ENCODE data around the gene SLC9A3.
"Not testable (repeated sequence)": the region's sequence is repeated elsewhere in the genome, so short reads cannot be mapped to it uniquely, and the experiment has no call there.

SLC9A3 gene

DNA sequence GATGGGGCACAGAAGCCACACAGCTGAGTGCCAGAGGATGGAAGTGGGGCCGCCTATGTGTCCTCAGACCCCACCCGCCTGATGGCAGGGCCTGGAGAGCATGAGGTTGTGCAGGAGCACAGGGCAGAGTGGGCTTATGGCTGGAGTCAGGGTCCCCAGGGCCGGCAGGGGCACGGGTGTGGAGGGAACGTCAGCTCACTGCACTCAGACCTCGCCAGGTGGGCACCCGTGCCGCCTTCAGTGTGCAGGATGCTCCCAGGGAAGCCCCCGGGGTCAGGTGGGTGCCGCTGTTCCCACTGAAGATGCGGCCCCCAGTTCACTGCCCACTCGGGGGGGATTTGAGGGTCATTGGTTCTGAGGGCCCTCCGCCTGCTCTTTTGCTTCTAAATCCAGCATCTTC lies 46.4 kb downstream of the SLC9A3 start:
- no peaks in the 10 kb centered on the region for H3K36me3 ChIP-seq (ENCODE audit: insufficient read depth, low read length)
- no peak overlapping the region for H2AFZ ChIP-seq (ENCODE audit: low read length, unreplicated experiment)
- no peaks in the 10 kb centered on the region for H3K4me1 ChIP-seq (ENCODE audit: control insufficient read depth, insufficient read depth, low read length, unreplicated experiment)
- H3K27ac ChIP-seq (ENCODE audit: low read depth, low read length), result no peak overlapping the region
- peaks cover 11% of the 10 kb centered on the region; the same call in 1 of the 2 replicates for H3K27me3 ChIP-seq (ENCODE audit: insufficient read depth, low read length)
- H3K79me2 ChIP-seq (ENCODE audit: control insufficient read depth, insufficient read depth, low read length, unreplicated experiment), result no peaks in the 10 kb centered on the region
- no peak overlapping the region for H3K4me3 ChIP-seq (ENCODE audit: low read depth, low read length)

DNA sequence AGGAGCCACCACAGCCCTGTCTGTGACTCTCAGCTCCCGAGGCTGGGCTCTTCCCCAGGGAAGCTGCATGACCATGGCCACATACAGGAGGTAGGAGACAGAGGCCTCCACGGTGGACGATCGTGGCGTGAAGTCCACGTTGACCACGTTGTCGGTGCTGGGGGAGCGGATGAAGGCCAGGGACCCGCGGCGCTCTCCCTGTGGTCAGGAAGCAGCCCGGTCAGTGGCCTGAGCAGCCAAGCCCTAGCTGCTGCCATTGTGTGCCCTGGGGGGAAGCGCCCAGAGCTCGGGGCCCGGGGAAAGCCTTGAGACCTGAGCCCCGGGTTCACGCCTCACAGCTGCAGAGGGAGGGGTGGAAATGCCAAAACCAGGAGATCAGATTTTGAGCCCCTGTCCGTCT lies 47.0 kb downstream of the SLC9A3 start:
- H2AFZ ChIP-seq (ENCODE audit: low read length, unreplicated experiment), result no peak overlapping the region
- H3K27me3 ChIP-seq (ENCODE audit: insufficient read depth, low read length), result peaks cover 11% of the 10 kb centered on the region; the same call in 1 of the 2 replicates
- no peaks in the 10 kb centered on the region for H3K4me1 ChIP-seq (ENCODE audit: control insufficient read depth, insufficient read depth, low read length, unreplicated experiment)
- no peaks in the 10 kb centered on the region for H3K36me3 ChIP-seq (ENCODE audit: insufficient read depth, low read length)
- H3K79me2 ChIP-seq (ENCODE audit: control insufficient read depth, insufficient read depth, low read length, unreplicated experiment), result peaks cover 5% of the 10 kb centered on the region
- no peak overlapping the region for H3K27ac ChIP-seq (ENCODE audit: low read depth, low read length)
- no peak overlapping the region for H3K4me3 ChIP-seq (ENCODE audit: low read depth, low read length)

DNA sequence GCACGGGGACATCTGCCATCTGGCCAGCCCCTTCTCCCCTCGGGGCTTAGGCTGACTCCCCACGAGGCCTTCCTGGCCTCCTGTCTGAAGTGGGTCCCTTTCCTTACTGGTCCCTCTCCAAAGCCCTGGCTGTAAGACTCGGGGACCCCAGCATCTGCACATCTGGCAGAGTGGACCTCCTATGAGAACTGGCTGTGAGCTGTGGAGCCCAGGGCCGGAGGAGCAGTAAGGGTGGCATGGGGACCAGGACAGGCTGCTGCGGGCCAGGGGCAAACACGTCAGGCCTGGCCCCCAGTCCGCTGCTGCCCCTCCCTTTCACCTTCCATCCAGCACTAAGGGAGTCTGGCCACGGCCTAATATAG lies 47.5 kb downstream of the SLC9A3 start:
- no peak overlapping the region for H3K4me3 ChIP-seq (ENCODE audit: low read depth, low read length)
- H3K27me3 ChIP-seq (ENCODE audit: insufficient read depth, low read length), result peaks cover 11% of the 10 kb centered on the region; the same call in 1 of the 2 replicates
- H3K27ac ChIP-seq (ENCODE audit: low read depth, low read length), result no peak overlapping the region
- H3K36me3 ChIP-seq (ENCODE audit: insufficient read depth, low read length), result no peaks in the 10 kb centered on the region
- peaks cover 9% of the 10 kb centered on the region for H3K79me2 ChIP-seq (ENCODE audit: control insufficient read depth, insufficient read depth, low read length, unreplicated experiment)
- H3K4me1 ChIP-seq (ENCODE audit: control insufficient read depth, insufficient read depth, low read length, unreplicated experiment), result peaks cover 2% of the 10 kb centered on the region
- no peak overlapping the region for H2AFZ ChIP-seq (ENCODE audit: low read length, unreplicated experiment)

DNA sequence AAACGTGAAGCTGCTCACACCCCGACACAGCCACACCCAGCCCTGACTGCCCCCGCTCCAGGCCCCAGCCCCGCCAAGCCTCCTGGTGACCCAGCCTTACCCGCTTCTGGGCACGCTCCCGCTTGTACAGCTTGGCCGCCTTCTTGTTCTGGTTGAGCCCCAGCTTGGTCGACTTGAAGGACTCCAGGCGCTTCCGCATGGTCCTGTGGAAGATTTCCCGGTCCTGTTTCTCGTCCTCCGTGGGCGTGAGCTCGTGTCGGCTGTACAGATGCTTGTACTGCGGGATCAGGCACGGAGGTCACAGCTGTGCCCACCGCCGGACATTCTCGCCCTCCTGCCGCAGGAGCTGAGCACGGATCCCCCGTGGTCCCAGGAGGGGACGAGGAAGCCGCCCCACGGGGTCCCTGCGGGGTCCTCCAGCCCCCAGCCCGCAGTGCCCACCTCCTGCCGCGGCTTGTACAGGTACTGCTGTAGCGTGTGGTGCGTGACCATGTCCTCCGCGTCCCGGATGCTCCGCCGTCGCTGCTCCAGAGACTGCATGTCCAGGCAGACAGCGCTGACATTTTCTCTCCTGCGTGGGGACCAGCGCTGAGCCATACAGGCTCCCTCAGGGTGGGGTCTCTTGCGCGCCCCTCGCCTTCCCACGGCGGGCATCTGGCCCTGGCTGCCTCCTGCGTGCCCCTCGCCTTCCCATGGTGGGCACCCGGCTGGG lies 48.0 kb downstream of the SLC9A3 start:
- H3K79me2 ChIP-seq (ENCODE audit: control insufficient read depth, insufficient read depth, low read length, unreplicated experiment), result peaks cover 15% of the 10 kb centered on the region
- H3K27ac ChIP-seq (ENCODE audit: low read depth, low read length), result no peak overlapping the region
- H3K4me3 ChIP-seq (ENCODE audit: low read depth, low read length), result no peak overlapping the region
- H3K36me3 ChIP-seq (ENCODE audit: insufficient read depth, low read length), result no peaks in the 10 kb centered on the region
- peaks cover 11% of the 10 kb centered on the region; the same call in 1 of the 2 replicates for H3K27me3 ChIP-seq (ENCODE audit: insufficient read depth, low read length)
- H2AFZ ChIP-seq (ENCODE audit: low read length, unreplicated experiment), result no peak overlapping the region
- peaks cover 8% of the 10 kb centered on the region for H3K4me1 ChIP-seq (ENCODE audit: control insufficient read depth, insufficient read depth, low read length, unreplicated experiment)

DNA sequence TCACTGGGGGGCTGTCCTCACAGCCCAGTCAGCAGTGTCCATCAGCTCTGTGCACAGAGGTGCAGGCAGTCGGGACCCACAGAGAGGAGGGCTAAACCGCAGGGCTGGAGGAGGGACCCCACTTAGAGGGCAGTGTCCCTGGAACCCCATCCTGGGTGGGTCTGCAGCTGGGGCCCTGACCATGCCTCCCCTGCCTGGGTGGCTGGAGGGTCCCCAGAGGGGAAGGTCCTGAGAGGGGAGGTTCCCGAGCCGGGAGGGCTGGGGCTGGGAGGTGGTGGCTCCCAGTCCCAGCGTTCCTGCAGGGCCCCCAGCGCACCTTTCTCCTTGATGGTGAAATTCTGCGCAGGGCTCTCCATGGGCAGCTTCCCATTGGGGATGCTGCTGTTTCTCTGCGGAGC lies 48.5 kb downstream of the SLC9A3 start:
- Histone ChIP-seq H3K27me3 (ENCODE audit: insufficient read depth, low read length) (peaks cover 11% of the 10 kb centered on the region; the same call in 1 of the 2 replicates), H3K27ac (ENCODE audit: low read depth, low read length) (no peak overlapping the region), H3K4me3 (ENCODE audit: low read depth, low read length) (peak overlapping the region; percentile 79; the same call in 1 of the 2 replicates), H2AFZ (ENCODE audit: low read length, unreplicated experiment) (no peak overlapping the region), H3K79me2 (ENCODE audit: control insufficient read depth, insufficient read depth, low read length, unreplicated experiment) (peaks cover 20% of the 10 kb centered on the region), H3K4me1 (ENCODE audit: control insufficient read depth, insufficient read depth, low read length, unreplicated experiment) (peaks cover 8% of the 10 kb centered on the region), H3K36me3 (ENCODE audit: insufficient read depth, low read length) (no peaks in the 10 kb centered on the region)

DNA sequence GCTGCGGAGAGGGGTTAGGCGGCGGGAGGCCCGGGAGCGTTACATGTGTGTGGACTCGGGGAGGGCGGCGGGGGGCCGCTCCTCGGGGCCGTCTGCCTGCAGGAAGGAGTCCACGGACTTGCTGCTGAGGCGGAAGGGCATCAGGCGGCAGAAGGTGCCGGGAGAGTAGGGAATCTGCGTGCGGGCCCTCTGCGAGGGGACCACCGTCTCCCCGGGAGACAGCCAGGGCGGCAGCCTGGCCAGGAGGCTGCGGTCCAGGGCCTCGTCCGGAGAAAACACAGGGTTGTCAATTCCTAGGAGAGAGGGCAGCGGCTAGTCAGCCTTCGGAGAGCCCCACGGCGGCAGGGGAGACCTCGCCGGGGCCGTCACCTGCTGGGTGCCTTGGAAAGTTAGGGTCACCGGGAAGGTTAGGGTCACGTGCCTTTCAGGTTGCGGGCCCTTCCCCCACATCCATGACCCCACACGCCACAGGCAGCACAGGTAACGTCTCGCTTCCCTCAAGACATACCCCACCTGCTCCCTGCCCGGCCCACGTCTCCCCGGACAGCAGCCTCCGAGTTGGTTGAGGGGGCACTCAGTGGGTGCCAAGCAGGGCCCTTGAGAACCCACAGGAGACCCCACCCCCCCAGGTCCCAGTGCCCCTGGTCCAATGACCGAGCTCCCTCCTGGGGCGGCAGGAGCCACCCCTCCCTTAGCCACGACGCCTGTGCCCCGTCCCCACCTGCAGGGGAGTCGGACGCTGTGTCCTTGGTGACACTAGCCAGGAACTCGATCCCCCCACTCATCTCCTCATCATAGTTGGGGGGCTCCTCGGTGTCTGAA lies 49.2 kb downstream of the SLC9A3 start:
- H3K4me1 ChIP-seq (ENCODE audit: control insufficient read depth, insufficient read depth, low read length, unreplicated experiment), result peaks cover 8% of the 10 kb centered on the region
- peaks cover 20% of the 10 kb centered on the region for H3K79me2 ChIP-seq (ENCODE audit: control insufficient read depth, insufficient read depth, low read length, unreplicated experiment)
- peaks cover 2% of the 10 kb centered on the region; the same call in 1 of the 2 replicates for H3K36me3 ChIP-seq (ENCODE audit: insufficient read depth, low read length)
- peak overlapping the region; percentile 79 for H3K4me3 ChIP-seq (ENCODE audit: low read depth, low read length)
- no peak overlapping the region for H3K27ac ChIP-seq (ENCODE audit: low read depth, low read length)
- peaks cover 11% of the 10 kb centered on the region; the same call in 1 of the 2 replicates for H3K27me3 ChIP-seq (ENCODE audit: insufficient read depth, low read length)
- no peak overlapping the region for H2AFZ ChIP-seq (ENCODE audit: low read length, unreplicated experiment)

DNA sequence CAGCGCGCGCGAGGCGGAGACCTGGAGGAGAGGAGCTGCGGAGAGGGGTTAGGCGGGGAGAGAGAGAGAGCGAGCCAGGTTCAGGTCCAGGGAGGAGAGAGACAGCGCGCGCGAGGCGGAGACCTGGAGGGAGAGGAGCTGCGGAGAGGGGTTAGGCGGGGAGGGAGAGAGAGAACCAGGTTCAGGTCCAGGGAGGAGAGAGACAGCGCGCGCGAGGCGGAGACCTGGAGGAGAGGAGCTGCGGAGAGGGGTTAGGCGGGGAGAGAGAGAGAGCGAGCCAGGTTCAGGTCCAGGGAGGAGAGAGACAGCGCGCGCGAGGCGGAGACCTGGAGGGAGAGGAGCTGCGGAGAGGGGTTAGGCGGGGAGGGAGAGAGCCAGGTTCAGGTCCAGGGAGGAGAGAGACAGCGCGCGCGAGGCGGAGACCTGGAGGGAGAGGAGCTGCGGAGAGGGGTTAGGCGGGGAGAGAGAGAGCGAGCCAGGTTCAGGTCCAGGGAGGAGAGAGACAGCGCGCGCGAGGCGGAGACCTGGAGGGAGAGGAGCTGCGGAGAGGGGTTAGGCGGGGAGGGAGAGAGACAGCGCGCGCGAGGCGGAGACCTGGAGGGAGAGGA lies 49.9 kb downstream of the SLC9A3 start:
- Histone ChIP-seq H3K79me2 (ENCODE audit: control insufficient read depth, insufficient read depth, low read length, unreplicated experiment) (peaks cover 20% of the 10 kb centered on the region), H3K4me3 (ENCODE audit: low read depth, low read length) (peak overlapping the region; percentile 79), H3K27me3 (ENCODE audit: insufficient read depth, low read length) (peaks cover 11% of the 10 kb centered on the region; the same call in 1 of the 2 replicates)
- H3K27ac ChIP-seq (ENCODE audit: low read depth, low read length); H3K36me3 ChIP-seq (ENCODE audit: insufficient read depth, low read length); H2AFZ ChIP-seq (ENCODE audit: low read length, unreplicated experiment); H3K4me1 ChIP-seq (ENCODE audit: control insufficient read depth, insufficient read depth, low read length, unreplicated experiment): not testable (repeated sequence)

DNA sequence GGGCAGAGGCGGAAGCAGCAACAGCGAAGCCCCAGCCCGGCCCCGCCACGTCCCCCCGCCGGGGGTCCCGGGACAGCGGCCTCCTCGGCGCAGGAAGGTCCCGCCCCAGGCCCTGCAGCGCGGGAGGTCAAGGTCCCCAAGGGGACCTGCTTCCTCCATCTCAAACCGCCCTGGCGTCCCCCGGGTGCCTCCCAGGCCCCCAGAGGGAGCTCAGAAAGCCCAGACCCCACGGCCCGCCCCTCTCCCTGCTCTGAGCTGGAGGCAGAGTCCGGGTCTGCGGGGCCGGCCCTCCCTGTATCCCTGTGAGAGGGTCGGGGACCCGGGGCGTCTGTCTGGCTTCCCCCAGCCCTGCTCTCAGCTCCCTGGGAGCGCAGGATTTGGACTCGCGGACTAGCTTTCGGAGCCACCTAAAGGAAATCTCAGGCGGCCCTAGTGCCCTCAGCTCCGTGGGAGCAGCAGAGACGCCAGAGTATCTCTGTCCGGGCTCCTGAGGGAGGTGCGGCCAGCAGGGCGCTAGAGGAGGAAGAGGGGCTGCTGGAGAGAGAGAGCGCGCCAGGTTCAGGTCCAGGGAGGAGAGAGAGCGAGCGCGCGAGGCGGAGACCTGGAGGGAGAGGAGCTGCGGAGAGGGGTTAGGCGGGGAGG lies 50.6 kb downstream of the SLC9A3 start:
- Histone ChIP-seq H3K79me2 (ENCODE audit: control insufficient read depth, insufficient read depth, low read length, unreplicated experiment) (peaks cover 20% of the 10 kb centered on the region), H3K27ac (ENCODE audit: low read depth, low read length) (no peak overlapping the region), H2AFZ (ENCODE audit: low read length, unreplicated experiment) (no peak overlapping the region), H3K4me1 (ENCODE audit: control insufficient read depth, insufficient read depth, low read length, unreplicated experiment) (peaks cover 8% of the 10 kb centered on the region), H3K4me3 (ENCODE audit: low read depth, low read length) (peak overlapping the region; percentile 79), H3K36me3 (ENCODE audit: insufficient read depth, low read length) (peaks cover 6% of the 10 kb centered on the region; the same call in 1 of the 2 replicates), H3K27me3 (ENCODE audit: insufficient read depth, low read length) (peaks cover 11% of the 10 kb centered on the region; the same call in 1 of the 2 replicates)

DNA sequence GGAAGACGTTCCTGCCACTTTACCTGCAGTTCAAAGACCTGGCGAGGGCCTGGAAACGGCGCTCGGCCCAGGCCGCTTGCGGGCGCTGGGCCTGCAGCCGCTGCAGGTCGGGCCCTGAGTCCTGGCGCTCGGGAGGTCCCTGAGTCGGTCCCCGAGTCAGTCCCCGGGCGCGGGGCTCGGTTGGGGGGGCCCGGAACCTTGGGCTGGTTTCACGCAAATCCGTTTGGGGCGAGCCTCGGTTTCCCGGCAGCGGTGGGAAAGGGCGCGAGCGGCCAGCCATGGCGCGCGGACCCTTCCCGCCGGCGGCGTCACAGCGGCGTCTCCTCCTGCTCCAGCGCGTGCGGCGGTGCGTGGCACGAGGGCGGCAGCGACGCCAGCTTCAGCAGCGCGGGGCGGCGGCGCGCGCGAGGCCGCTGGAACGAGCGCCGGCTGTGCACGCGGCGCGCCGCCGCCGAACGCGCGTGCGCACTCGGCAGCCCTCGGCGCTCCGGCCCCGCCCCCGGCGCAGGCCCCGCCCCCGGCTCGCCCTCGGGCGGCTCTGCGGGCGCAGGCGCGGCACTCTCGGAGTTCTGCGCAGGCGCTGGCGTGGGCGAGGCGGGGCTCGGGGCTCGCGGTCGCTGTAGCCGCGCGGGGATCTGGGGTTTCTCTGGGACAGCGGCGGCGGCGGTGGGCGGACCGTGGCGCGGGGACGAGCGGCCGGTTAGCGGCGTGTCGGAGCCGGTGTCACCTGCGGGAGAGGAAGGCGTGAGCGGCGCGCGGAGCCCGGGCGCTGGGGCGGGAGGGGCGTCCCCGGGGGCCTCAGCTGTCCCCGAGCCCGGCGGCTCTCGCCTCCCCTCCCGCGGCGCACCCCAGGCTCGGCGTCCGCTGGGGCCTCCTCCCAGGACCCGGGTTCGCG lies 51.3 kb downstream of the SLC9A3 start:
- H3K4me1 ChIP-seq (ENCODE audit: control insufficient read depth, insufficient read depth, low read length, unreplicated experiment), result peaks cover 8% of the 10 kb centered on the region
- H3K27ac ChIP-seq (ENCODE audit: low read depth, low read length), result peak overlapping the region; percentile 58
- peak overlapping the region; percentile 95 for H3K4me3 ChIP-seq (ENCODE audit: low read depth, low read length)
- peaks cover 20% of the 10 kb centered on the region for H3K79me2 ChIP-seq (ENCODE audit: control insufficient read depth, insufficient read depth, low read length, unreplicated experiment)
- peaks cover 11% of the 10 kb centered on the region; the same call in 1 of the 2 replicates for H3K27me3 ChIP-seq (ENCODE audit: insufficient read depth, low read length)
- peak overlapping the region; percentile 45 for H2AFZ ChIP-seq (ENCODE audit: low read length, unreplicated experiment)
- peaks cover 6% of the 10 kb centered on the region; the same call in 1 of the 2 replicates for H3K36me3 ChIP-seq (ENCODE audit: insufficient read depth, low read length)
